ENCODE measurements around the gene USP43.

DNA sequence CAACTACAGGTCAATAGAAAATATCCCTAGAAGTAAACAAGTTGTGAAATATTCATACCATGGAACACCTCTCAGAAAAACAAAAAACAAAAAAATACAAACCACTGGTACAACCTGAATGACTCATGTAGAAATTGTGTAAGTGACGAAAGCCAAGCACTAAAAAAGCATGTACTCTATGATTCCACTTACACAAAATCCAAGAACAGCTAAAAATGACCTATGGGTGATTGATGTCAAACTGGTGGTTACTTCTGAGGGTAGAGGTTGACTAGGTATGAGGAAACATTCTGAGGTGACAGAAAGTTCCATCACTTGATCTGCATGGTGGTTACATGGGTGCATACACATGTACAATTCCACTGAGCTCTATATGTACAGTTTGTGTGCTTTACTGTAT is 114.9 kb downstream of the USP43 start:
- TF ChIP-seq POLR2A (IDR thresholded peaks at IDR 0.05) (no peak), CTCF (IDR thresholded peaks at IDR 0.05) (no peak)
